HEK293 (cell line): ENCODE results near the gene WRAP73.

Source experiments
- CTCF ChIA-PET: fragments of 350-600 bp; formaldehyde crosslinking; extraction: SDS; loops from one replicate; lab custom pipeline; 2021; ENCODE audit warnings: antibody characterized with exemption; lab: Yijun Ruan, JAX
- POLR2A ChIA-PET: fragments of 300-600 bp; formaldehyde crosslinking; extraction: SDS; loops from one replicate; lab custom pipeline; 2020; ENCODE audit warnings: antibody characterized with exemption, inconsistent platforms; lab: Yijun Ruan, JAX
- H3K27ac ChIP-seq: fragments of 200-500 bp; sonication (Bioruptor generic); 2 replicates; pipeline ENCODE4 v1.5.1; 2014; ENCODE audit warnings: low read depth, low read length, control low read depth, inconsistent platforms; ENCODE audit errors: extremely low read depth
- H3K36me3 ChIP-seq, 2 experiments: fragments of 200-500 bp in 1 of 2; sonication (Bioruptor generic) in 1 of 2; 1 replicate in 1 of 2; 2 replicates in 1 of 2; pipeline ENCODE4 v1.5.1; 2014 to 2017; ENCODE audit warnings: inconsistent platforms in 2 of 2, low read length in 2 of 2; ENCODE audit not compliant: control insufficient read depth in 2 of 2, insufficient read depth in 1 of 2
- H3K4me1 ChIP-seq: fragments of 200-500 bp; sonication (Bioruptor generic); 2 replicates; pipeline ENCODE4 v1.5.1; 2014; ENCODE audit warnings: mild to moderate bottlenecking, low read length, inconsistent platforms; ENCODE audit not compliant: control insufficient read depth, insufficient read depth
- H3K4me3 ChIP-seq: 2 replicates; pipeline ENCODE4 v1.5.1; 2011; ENCODE audit warnings: low read depth, mild to moderate bottlenecking, control low read depth, low read length, moderate library complexity
- H3K9me3 ChIP-seq: fragments of 200-500 bp; sonication (Bioruptor generic); 2 replicates; pipeline ENCODE4 v1.5.1; 2014; ENCODE audit warnings: low read depth, low read length, inconsistent platforms; ENCODE audit not compliant: control insufficient read depth, insufficient read depth
- GLIS2 ChIP-seq: fragments of 450-650 bp; formaldehyde crosslinking; IDR thresholded peaks from 2 replicates; pipeline ENCODE4 v1.5.1; 2016; ENCODE audit warnings: missing biosample characterization, missing genetic modification characterization
- REPIN1 ChIP-seq: fragments of 450-650 bp; formaldehyde crosslinking; IDR thresholded peaks from 2 replicates; pipeline ENCODE4 v1.5.1; 2017; ENCODE audit warnings: missing biosample characterization, missing genetic modification characterization, low read depth
- SCRT2 ChIP-seq: fragments of 450-650 bp; formaldehyde crosslinking; IDR thresholded peaks from 2 replicates; pipeline ENCODE4 v1.5.1; 2016; ENCODE audit warnings: missing biosample characterization, missing genetic modification characterization
- YY2 ChIP-seq: fragments of 450-650 bp; formaldehyde crosslinking; IDR thresholded peaks from 2 replicates; pipeline ENCODE4 v1.5.1; 2016; ENCODE audit warnings: missing biosample characterization, missing genetic modification characterization
- ZFP41 ChIP-seq: fragments of 450-650 bp; formaldehyde crosslinking; IDR thresholded peaks from 2 replicates; pipeline ENCODE4 v1.5.1; 2016; ENCODE audit warnings: missing biosample characterization, missing genetic modification characterization, borderline replicate concordance
- ZNF174 ChIP-seq: fragments of 450-650 bp; formaldehyde crosslinking; IDR thresholded peaks from 2 replicates; pipeline ENCODE4 v1.5.0; 2017; ENCODE audit warnings: missing biosample characterization, mild to moderate bottlenecking, missing genetic modification characterization
- ZNF18 ChIP-seq: fragments of 450-650 bp; formaldehyde crosslinking; IDR thresholded peaks from 2 replicates; pipeline ENCODE4 v1.5.1; 2016; ENCODE audit warnings: missing biosample characterization, missing genetic modification characterization
- ZNF362 ChIP-seq: fragments of 450-650 bp; formaldehyde crosslinking; IDR thresholded peaks from 2 replicates; pipeline ENCODE4 v1.5.1; 2016; ENCODE audit warnings: missing biosample characterization, missing genetic modification characterization
- ZNF391 ChIP-seq: fragments of 450-650 bp; formaldehyde crosslinking; IDR thresholded peaks from 2 replicates; pipeline ENCODE4 v1.5.1; 2016; ENCODE audit warnings: low read depth, missing biosample characterization, missing genetic modification characterization, borderline replicate concordance
- ZNF394 ChIP-seq: fragments of 450-650 bp; formaldehyde crosslinking; IDR thresholded peaks from 2 replicates; pipeline ENCODE4 v1.5.1; 2016; ENCODE audit warnings: missing biosample characterization, missing genetic modification characterization, mild to moderate bottlenecking, moderate library complexity, borderline replicate concordance
- ZNF560 ChIP-seq: fragments of 450-650 bp; formaldehyde crosslinking; IDR thresholded peaks from 2 replicates; pipeline ENCODE4 v1.5.1; 2017; ENCODE audit warnings: missing biosample characterization, missing genetic modification characterization, borderline replicate concordance
- ZNF830 ChIP-seq: fragments of 450-650 bp; IDR thresholded peaks from 2 replicates; pipeline ENCODE4 v1.5.0; 2018; ENCODE audit warnings: missing biosample characterization, missing genetic modification characterization, low read depth, mild to moderate bottlenecking, moderate library complexity
- TF ChIP-seq, protein P1 (sequence below): fragments of 450-650 bp; formaldehyde crosslinking; IDR thresholded peaks from 2 replicates; pipeline ENCODE4 v1.5.1; 2016; ENCODE audit warnings: missing biosample characterization, missing genetic modification characterization
- TF ChIP-seq, protein P2 (sequence below): fragments of 450-650 bp; formaldehyde crosslinking; IDR thresholded peaks from 2 replicates; pipeline ENCODE4 v1.5.1; 2017; ENCODE audit warnings: missing biosample characterization, missing genetic modification characterization

Gene WRAP73

DNA sequence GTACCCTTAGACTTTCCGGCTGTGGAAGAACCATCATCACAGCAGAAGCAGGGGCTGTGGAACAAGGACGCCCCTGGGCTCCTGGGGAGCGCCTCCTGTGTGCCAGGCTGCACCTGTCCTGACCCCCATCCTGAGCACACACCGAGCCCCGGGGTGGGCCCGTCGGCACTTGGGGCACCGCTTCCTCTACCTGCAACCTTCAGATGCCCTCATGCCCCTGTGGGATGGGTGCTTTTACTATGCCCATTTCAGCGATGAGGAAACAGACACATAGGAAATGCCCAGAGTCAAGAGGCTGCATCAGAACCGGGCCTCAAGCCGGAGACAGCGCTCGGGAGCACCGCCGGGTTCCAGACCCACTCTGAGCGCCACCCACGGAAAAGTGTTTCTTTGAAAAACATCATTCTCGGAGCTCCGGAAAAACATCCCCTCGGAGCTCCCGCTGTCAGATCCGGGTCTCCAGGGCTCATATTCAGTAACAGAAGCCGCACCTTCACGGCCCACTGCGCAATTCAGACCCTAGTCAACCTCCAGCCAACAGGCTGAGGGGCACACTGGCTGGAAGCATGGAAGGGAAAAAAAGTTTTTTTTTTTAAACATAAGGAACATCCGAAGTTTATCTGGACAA lies 17.1 kb downstream of the WRAP73 start:
- TF ChIP-seq, protein P1, sequence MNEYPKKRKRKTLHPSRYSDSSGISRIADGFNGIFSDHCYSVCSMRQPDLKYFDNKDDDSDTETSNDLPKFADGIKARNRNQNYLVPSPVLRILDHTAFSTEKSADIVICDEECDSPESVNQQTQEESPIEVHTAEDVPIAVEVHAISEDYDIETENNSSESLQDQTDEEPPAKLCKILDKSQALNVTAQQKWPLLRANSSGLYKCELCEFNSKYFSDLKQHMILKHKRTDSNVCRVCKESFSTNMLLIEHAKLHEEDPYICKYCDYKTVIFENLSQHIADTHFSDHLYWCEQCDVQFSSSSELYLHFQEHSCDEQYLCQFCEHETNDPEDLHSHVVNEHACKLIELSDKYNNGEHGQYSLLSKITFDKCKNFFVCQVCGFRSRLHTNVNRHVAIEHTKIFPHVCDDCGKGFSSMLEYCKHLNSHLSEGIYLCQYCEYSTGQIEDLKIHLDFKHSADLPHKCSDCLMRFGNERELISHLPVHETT (tag by site-specific recombination): no peak
- TF ChIP-seq ZNF391 (tag by site-specific recombination) (no peak), ZNF174 (no peak), SCRT2 (tag by site-specific recombination) (no peak), ZNF18 (tag by site-specific recombination) (no peak), ZNF362 (tag by site-specific recombination) (no peak), REPIN1 (no peak), ZNF560 (tag by site-specific recombination) (no peak), ZFP41 (tag by site-specific recombination) (no peak), ZNF830 (tag by site-specific recombination) (no peak), YY2 (tag by site-specific recombination) (no peak)
- TF ChIP-seq, protein P2, sequence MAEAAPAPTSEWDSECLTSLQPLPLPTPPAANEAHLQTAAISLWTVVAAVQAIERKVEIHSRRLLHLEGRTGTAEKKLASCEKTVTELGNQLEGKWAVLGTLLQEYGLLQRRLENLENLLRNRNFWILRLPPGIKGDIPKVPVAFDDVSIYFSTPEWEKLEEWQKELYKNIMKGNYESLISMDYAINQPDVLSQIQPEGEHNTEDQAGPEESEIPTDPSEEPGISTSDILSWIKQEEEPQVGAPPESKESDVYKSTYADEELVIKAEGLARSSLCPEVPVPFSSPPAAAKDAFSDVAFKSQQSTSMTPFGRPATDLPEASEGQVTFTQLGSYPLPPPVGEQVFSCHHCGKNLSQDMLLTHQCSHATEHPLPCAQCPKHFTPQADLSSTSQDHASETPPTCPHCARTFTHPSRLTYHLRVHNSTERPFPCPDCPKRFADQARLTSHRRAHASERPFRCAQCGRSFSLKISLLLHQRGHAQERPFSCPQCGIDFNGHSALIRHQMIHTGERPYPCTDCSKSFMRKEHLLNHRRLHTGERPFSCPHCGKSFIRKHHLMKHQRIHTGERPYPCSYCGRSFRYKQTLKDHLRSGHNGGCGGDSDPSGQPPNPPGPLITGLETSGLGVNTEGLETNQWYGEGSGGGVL (tag by site-specific recombination): no peak
- Histone ChIP-seq H3K36me3 (peaks cover 9 to 100% of the 10 kb centered on the region in 2 experiments; a peak in 2 of 3 replicates), H3K4me1 (no peaks in the 10 kb centered on the region), H3K9me3 (no peaks in the 10 kb centered on the region), H3K4me3 (no peak overlapping the region), H3K27ac (no peak overlapping the region)
- CTCF ChIA-PET: interaction anchor here (1.0 kb wide), 2 partner anchors 13 to 34 kb away, joined by 3 to 5 read pairs; no protein-coding TSS in a partner anchor
- POLR2A ChIA-PET: interaction anchor here (0.8 kb wide), 1 partner anchor 12 kb away, joined by 3 read pairs; no protein-coding TSS in a partner anchor

DNA sequence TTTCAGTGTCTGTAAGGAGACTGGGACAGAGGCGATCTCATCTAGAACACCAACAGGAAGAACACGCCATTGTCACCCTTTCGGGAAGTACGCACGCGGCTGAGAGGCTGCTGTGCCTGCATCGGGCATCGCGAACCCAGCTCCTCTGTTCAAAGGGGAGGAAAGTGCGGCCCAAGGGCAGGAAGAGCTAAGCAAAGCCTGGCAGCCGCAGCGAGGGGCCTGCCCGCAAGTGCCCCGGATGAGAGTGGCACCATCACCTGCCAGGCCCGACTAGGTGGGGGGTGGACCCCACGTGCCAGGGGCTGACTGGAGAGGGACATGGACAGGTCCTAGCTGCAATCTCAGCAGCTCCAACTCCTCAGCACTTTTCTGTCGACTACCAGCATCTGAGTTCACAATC lies 17.6 kb downstream of the WRAP73 start:
- CTCF ChIA-PET: interaction anchor here (1.0 kb wide), 2 partner anchors 13 to 34 kb away, joined by 3 to 5 read pairs; no protein-coding TSS in a partner anchor
- POLR2A ChIA-PET: interaction anchor here (0.8 kb wide), 1 partner anchor 11 kb away, joined by 3 read pairs; no protein-coding TSS in a partner anchor

More for the DNA sequence above, 17.6 kb downstream of the WRAP73 start:
- Histone ChIP-seq H3K4me1 (no peaks in the 10 kb centered on the region), H3K4me3 (no peak overlapping the region), H3K36me3 (peaks cover 8 to 100% of the 10 kb centered on the region in 2 experiments), H3K27ac (no peak overlapping the region), H3K9me3 (no peaks in the 10 kb centered on the region)
- TF ChIP-seq GLIS2 (tag by site-specific recombination): peak; percentile 20; the same call in 1 of the 2 replicates
- no peak for TF ChIP-seq ZNF394 (tag by site-specific recombination)
